ENCODE measurements around the gene CTXN1.

The CTXN1 gene

DNA sequence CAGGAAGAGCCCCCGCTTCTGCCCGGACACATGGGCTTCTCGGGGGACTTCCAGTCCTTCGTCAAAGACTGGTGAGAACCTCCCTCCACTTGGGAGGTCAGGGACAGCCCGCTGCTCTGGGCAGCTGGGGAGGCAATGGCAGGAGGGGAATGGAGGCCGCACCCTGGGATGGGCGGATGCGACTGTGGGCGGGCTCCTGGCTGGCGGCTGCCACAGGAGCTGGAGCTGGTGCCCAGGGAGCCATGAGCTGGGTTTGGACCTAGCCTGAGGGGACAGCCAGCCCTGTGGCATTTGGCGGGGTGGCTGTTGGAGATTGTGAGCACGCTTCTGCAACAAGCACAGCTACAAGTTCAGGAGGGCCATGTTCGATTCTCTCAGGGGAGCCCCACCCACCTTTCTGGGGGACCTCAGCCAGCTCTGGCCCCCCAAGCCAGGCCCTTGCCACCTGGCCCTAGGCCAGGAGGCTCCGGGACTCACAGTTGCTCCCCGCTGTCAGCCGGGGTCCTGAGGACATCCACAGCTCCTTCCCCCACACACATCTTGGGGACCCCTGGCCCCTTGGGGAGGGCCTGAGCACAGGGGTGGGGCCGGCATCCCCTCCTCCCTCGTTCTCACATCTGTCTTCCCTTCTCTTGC lies 14.3 kb downstream of the CTXN1 start:
- H3K27me3 ChIP-seq (ENCODE audit: low read length) = no peaks in the 10 kb centered on the region
- no peak overlapping the region for H3K4me3 ChIP-seq (ENCODE audit: insufficient read depth, low read length, poor library complexity, severe bottlenecking)
- no peaks in the 10 kb centered on the region for H4K20me1 ChIP-seq (ENCODE audit: low read depth, low read length)
- peaks cover 4% of the 10 kb centered on the region; the same call in 1 of the 2 replicates for H3K79me2 ChIP-seq (ENCODE audit: insufficient read depth, low read length)
- H3K9ac ChIP-seq (ENCODE audit: low read length) = no peak overlapping the region
- H2AFZ ChIP-seq (ENCODE audit: low read depth, low read length, severe bottlenecking) = no peak overlapping the region
- H3F3A ChIP-seq (ENCODE audit: insufficient read depth) = 0 out of 2 replicates have a peak, but pooled peaks cover 3% of the 10 kb centered on the region
- H3K9me3 ChIP-seq (ENCODE audit: insufficient read depth, low read length) = no peaks in the 10 kb centered on the region
- H3K27ac ChIP-seq (ENCODE audit: low read depth, low read length) = no peak overlapping the region
- H3K4me2 ChIP-seq (ENCODE audit: low read depth, low read length, poor library complexity, severe bottlenecking) = no peak overlapping the region
- H3K36me3 ChIP-seq (ENCODE audit: low read length) = no peaks in the 10 kb centered on the region
- no peak for TF ChIP-seq EZH2phosphoT487 (conservative IDR thresholded peaks at IDR 0.05; ENCODE audit: low read length)
- TF ChIP-seq, protein P1, sequence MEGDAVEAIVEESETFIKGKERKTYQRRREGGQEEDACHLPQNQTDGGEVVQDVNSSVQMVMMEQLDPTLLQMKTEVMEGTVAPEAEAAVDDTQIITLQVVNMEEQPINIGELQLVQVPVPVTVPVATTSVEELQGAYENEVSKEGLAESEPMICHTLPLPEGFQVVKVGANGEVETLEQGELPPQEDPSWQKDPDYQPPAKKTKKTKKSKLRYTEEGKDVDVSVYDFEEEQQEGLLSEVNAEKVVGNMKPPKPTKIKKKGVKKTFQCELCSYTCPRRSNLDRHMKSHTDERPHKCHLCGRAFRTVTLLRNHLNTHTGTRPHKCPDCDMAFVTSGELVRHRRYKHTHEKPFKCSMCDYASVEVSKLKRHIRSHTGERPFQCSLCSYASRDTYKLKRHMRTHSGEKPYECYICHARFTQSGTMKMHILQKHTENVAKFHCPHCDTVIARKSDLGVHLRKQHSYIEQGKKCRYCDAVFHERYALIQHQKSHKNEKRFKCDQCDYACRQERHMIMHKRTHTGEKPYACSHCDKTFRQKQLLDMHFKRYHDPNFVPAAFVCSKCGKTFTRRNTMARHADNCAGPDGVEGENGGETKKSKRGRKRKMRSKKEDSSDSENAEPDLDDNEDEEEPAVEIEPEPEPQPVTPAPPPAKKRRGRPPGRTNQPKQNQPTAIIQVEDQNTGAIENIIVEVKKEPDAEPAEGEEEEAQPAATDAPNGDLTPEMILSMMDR (IDR thresholded peaks at IDR 0.05; ENCODE audit: insufficient read depth, low read length, poor library complexity, severe bottlenecking) = no peak
- no peaks in the 10 kb centered on the region for H3K9me2 ChIP-seq (replicated peaks; ENCODE audit: insufficient read depth, low read length)

DNA sequence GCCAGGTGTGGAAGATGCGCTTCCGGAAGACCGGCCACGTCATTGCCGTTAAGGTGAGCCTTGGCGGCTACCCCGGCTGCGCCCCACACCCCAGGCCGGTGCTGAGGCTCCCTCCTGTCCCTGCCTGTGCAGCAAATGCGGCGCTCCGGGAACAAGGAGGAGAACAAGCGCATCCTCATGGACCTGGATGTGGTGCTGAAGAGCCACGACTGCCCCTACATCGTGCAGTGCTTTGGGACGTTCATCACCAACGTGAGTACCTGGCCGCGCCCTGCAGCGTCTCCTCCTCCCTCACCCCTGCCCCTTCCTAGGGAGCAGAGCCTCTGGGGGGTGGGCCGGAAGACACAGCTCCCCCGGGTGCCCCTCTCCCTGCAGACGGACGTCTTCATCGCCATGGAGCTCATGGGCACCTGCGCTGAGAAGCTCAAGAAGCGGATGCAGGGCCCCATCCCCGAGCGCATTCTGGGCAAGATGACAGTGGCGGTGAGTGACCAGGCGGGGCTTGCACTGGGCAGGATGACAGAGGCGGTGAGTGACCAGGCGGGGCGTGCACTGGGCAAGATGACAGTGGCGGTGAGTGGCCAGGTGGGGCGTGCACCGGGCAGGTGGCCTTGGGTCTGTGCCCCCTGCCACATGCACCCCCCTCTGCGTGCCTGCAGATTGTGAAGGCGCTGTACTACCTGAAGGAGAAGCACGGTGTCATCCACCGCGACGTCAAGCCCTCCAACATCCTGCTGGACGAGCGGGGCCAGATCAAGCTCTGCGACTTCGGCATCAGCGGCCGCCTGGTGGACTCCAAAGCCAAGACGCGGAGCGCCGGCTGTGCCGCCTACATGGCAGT lies 15.4 kb downstream of the CTXN1 start:
- Histone ChIP-seq H3K4me2 (ENCODE audit: low read depth, low read length, poor library complexity, severe bottlenecking) (no peak overlapping the region), H3K36me3 (ENCODE audit: low read length) (no peaks in the 10 kb centered on the region), H3K9ac (ENCODE audit: low read length) (no peak overlapping the region), H3K79me2 (ENCODE audit: insufficient read depth, low read length) (peaks cover 13% of the 10 kb centered on the region), H4K20me1 (ENCODE audit: low read depth, low read length) (no peaks in the 10 kb centered on the region), H3K4me3 (ENCODE audit: insufficient read depth, low read length, poor library complexity, severe bottlenecking) (no peak overlapping the region), H3F3A (ENCODE audit: insufficient read depth) (0 out of 2 replicates have a peak, but pooled peaks cover 3% of the 10 kb centered on the region), H2AFZ (ENCODE audit: low read depth, low read length, severe bottlenecking) (no peak overlapping the region), H3K27me3 (ENCODE audit: low read length) (no peaks in the 10 kb centered on the region), H3K27ac (ENCODE audit: low read depth, low read length) (no peak overlapping the region), H3K9me2 (replicated peaks; ENCODE audit: insufficient read depth, low read length) (no peaks in the 10 kb centered on the region), H3K9me3 (ENCODE audit: insufficient read depth, low read length) (no peaks in the 10 kb centered on the region)
- TF ChIP-seq, protein P1 (IDR thresholded peaks at IDR 0.05; ENCODE audit: insufficient read depth, low read length, poor library complexity, severe bottlenecking) = no peak
- no peak for TF ChIP-seq EZH2phosphoT487 (conservative IDR thresholded peaks at IDR 0.05; ENCODE audit: low read length)

DNA sequence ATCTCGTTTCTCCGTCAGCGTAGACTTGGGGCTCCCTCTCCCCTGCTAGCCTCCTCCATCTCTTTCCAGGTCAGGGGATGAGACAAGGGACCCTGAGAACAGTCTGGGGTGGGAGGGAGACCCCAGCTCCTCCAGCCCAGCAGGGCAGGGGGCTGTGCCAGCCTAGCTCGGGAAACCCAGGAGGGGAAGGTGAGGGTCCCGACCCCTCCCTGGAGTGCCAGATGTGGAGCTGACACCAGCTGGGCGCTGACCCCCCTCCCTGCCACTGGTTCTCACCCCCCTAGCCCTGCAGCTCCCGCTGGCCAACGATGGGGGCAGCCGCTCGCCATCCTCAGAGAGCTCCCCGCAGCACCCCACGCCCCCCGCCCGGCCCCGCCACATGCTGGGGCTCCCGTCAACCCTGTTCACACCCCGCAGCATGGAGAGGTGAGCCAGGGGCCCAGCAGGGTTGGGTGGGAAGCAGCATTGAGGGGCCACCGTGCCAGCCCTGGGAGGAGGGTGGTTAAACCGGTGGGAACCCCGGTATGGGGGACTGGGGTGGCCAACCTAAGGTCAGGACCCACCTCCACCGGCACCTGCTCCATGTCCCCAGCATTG lies 16.4 kb downstream of the CTXN1 start:
- Histone ChIP-seq H3K9me3 (ENCODE audit: insufficient read depth, low read length) (no peaks in the 10 kb centered on the region), H4K20me1 (ENCODE audit: low read depth, low read length) (no peaks in the 10 kb centered on the region), H3K9ac (ENCODE audit: low read length) (no peak overlapping the region), H3F3A (ENCODE audit: insufficient read depth) (0 out of 2 replicates have a peak, but pooled peaks cover 3% of the 10 kb centered on the region), H3K36me3 (ENCODE audit: low read length) (no peaks in the 10 kb centered on the region), H3K9me2 (replicated peaks; ENCODE audit: insufficient read depth, low read length) (no peaks in the 10 kb centered on the region), H3K4me3 (ENCODE audit: insufficient read depth, low read length, poor library complexity, severe bottlenecking) (no peak overlapping the region), H3K27me3 (ENCODE audit: low read length) (no peaks in the 10 kb centered on the region), H3K79me2 (ENCODE audit: insufficient read depth, low read length) (peaks cover 23% of the 10 kb centered on the region), H3K27ac (ENCODE audit: low read depth, low read length) (no peak overlapping the region), H2AFZ (ENCODE audit: low read depth, low read length, severe bottlenecking) (no peak overlapping the region), H3K4me2 (ENCODE audit: low read depth, low read length, poor library complexity, severe bottlenecking) (no peak overlapping the region)
- TF ChIP-seq EZH2phosphoT487 (conservative IDR thresholded peaks at IDR 0.05; ENCODE audit: low read length) = no peak
- TF ChIP-seq, protein P1 (IDR thresholded peaks at IDR 0.05; ENCODE audit: insufficient read depth, low read length, poor library complexity, severe bottlenecking) = no peak
